Measurements from ENCODE around the gene RNF182.

GRCh38 chr6:13923527-13924145, 1.1 kb upstream of the RNF182 start:
- TF ChIP-seq ARID3B (CRISPR knock-in tag; IDR thresholded peaks at IDR 0.05; ENCODE audit: borderline replicate concordance): no peak
- no peak for TF ChIP-seq CTCF (IDR thresholded peaks at IDR 0.05 in 2 of 3, conservative IDR thresholded peaks at IDR 0.05 in 1 of 3; ENCODE audit: insufficient read depth in 2 of 3, low read depth in 1 of 3, low read length in 3 of 3)
- TF ChIP-seq SMC3 (conservative IDR thresholded peaks at IDR 0.05; ENCODE audit: insufficient read depth, low read depth, low read length): no peak
- TF ChIP-seq USF2 (CRISPR knock-in tag; IDR thresholded peaks at IDR 0.05): no peak
- TF ChIP-seq NFATC3 (IDR thresholded peaks at IDR 0.05): no peak
- TF ChIP-seq TAF1 (IDR thresholded peaks at IDR 0.05; ENCODE audit: control insufficient read depth, extremely low read depth, insufficient read depth, low read length, severe bottlenecking): no peak
- TF ChIP-seq GATAD2A (IDR thresholded peaks at IDR 0.05): no peak
